COLO668 (cell line): ENCODE measurements around the gene MAPKAPK2.

Experiments
- DNase-seq: peaks from one replicate; lab custom pipeline; 2025; ENCODE audit not compliant: unreplicated experiment; lab: John Stamatoyannopoulos, UW

The MAPKAPK2 gene

GRCh38 chr1:206770531-206771337 is 86.0 kb downstream of the MAPKAPK2 start, which contains the start of gene IL19:
TSS of gene IL19 (plus strand) at chr1:206770773. CDS start at chr1:206836663, 65,890 bp downstream.
- DNase-seq = no peak

- no peak for DNase-seq
These were observed 86.6 kb downstream of the MAPKAPK2 start for GRCh38 chr1:206771338-206771692.

- DNase-seq = no peak
These were observed 87.7 kb downstream of the MAPKAPK2 start, which contains the start of gene IL10 for GRCh38 chr1:206772243-206772937. TSS of gene IL10 (minus strand) at chr1:206772494. CDS start at chr1:206772435, 59 bp downstream.

GRCh38 chr1:206774093-206774492 is 89.4 kb downstream of the MAPKAPK2 start:
- no peak for DNase-seq

- DNase-seq = no peak
These were observed 91.5 kb downstream of the MAPKAPK2 start for GRCh38 chr1:206776229-206776628.

GRCh38 chr1:206778031-206778430 is 93.3 kb downstream of the MAPKAPK2 start:
- no peak for DNase-seq

- DNase-seq = peak; percentile 19
These were observed 94.2 kb downstream of the MAPKAPK2 start for GRCh38 chr1:206778911-206779310.

- no peak for DNase-seq
These were observed 94.9 kb downstream of the MAPKAPK2 start for GRCh38 chr1:206779638-206780037.

- no peak for DNase-seq
These were observed 97.7 kb downstream of the MAPKAPK2 start for GRCh38 chr1:206782448-206782847.

- DNase-seq = no peak
These were observed 98.8 kb downstream of the MAPKAPK2 start for GRCh38 chr1:206783506-206783905.
